Endothelial cell of umbilical vein (primary cell): ENCODE data around the gene TMEM87B. TPM values are rescaled to one million over a fixed set of nuclear protein-coding genes. Genes with fewer than 3 reads are reported as not detected.

Experiments used
- BruUV-seq: library from RNA; stranded (reverse); fragments of 400-500 nt; replicated peaks from 2 replicates; lab custom pipeline; 2021; lab: Mats Ljungman, UMichigan
- CTCF ChIA-PET: fragments of 300-600, 350-600 bp; sonication (Branson Sonifier 250); formaldehyde crosslinking; loops from one replicate; lab custom pipeline; 2021; ENCODE audit warnings: antibody characterized with exemption, inconsistent platforms; lab: Charles Lee
- POLR2A ChIA-PET: fragments of 300-600, 350-600 bp; sonication (Branson Sonifier 250); formaldehyde crosslinking; loops from one replicate; lab custom pipeline; 2021; ENCODE audit warnings: antibody characterized with exemption, inconsistent platforms; lab: Charles Lee
- DNase-seq: peaks from one replicate; pipeline ENCODE4 v3.0.0-alpha.2; 2011; ENCODE audit warnings: low read depth, low spot score
- FAIRE-seq: peaks from 2 replicates; lab custom pipeline; 2011; peaks lifted over from hg19 to GRCh38; lab: Jason Lieb, UNC
- H2AFZ ChIP-seq: 2 replicates; pipeline ENCODE4 v1.6.0; 2012; ENCODE audit warnings: low read depth, low read length, control low read depth, inconsistent platforms
- H3K27ac ChIP-seq: 2 replicates; pipeline ENCODE4 v1.5.1; 2011; ENCODE audit warnings: low read depth, mild to moderate bottlenecking, control low read depth, low read length, moderate library complexity; ENCODE audit not compliant: insufficient read depth
- H3K27me3 ChIP-seq, 2 experiments: 2 replicates each; pipeline versions ENCODE4 v1.6.0 to v1.6.1; 2011; ENCODE audit warnings: low read length in 2 of 2, mixed read lengths in 1 of 2; ENCODE audit not compliant: control insufficient read depth in 2 of 2, insufficient read depth in 2 of 2
- H3K36me3 ChIP-seq, 2 experiments: 2 replicates in 1 of 2; 3 replicates in 1 of 2; pipeline ENCODE4 v1.5.1; 2011; ENCODE audit warnings: low read length in 2 of 2, mild to moderate bottlenecking in 1 of 2, moderate library complexity in 1 of 2; ENCODE audit not compliant: control insufficient read depth in 2 of 2, insufficient read depth in 2 of 2; ENCODE audit errors: extremely low read depth in 1 of 2
- H3K4me1 ChIP-seq: 3 replicates; pipeline ENCODE4 v1.5.1; 2011; ENCODE audit warnings: mild to moderate bottlenecking, low read length; ENCODE audit not compliant: control insufficient read depth, insufficient read depth; ENCODE audit errors: extremely low read depth
- H3K4me2 ChIP-seq: 2 replicates; pipeline ENCODE4 v1.6.1; 2011; ENCODE audit warnings: low read length, control low read depth, mixed read lengths; ENCODE audit not compliant: insufficient read depth
- H3K4me3 ChIP-seq, 3 experiments: fragments of 200-600 bp in 1 of 3; sonication (generic), shearing (Covaris generic) in 1 of 3; replicated peaks in 1 of 3; 2 replicates each; pipeline ENCODE4 v1.5.1; 2011 to 2016; ENCODE audit warnings: control low read depth in 3 of 3, low read length in 3 of 3, mild to moderate bottlenecking in 2 of 3, inconsistent platforms in 1 of 3, low read depth in 1 of 3, moderate library complexity in 1 of 3; ENCODE audit not compliant: insufficient read depth in 1 of 3
- H3K79me2 ChIP-seq: 2 replicates; pipeline ENCODE4 v1.6.0; 2012; ENCODE audit warnings: low read length, inconsistent platforms; ENCODE audit not compliant: control insufficient read depth, insufficient read depth
- H3K9ac ChIP-seq: replicated peaks from 2 replicates; pipeline ENCODE3; 2011; ENCODE audit warnings: low read length, control low read depth; ENCODE audit not compliant: insufficient read depth; ENCODE audit errors: extremely low read depth
- H3K9me1 ChIP-seq: replicated peaks from 3 replicates; pipeline ENCODE4 v1.6.0; 2011; ENCODE audit warnings: mild to moderate bottlenecking, low read length; ENCODE audit not compliant: control insufficient read depth, insufficient read depth; ENCODE audit errors: extremely low read depth
- H3K9me3 ChIP-seq: replicated peaks from 2 replicates; pipeline ENCODE4 v1.5.1; 2012; ENCODE audit warnings: low read length, inconsistent platforms; ENCODE audit not compliant: control insufficient read depth, insufficient read depth
- H4K20me1 ChIP-seq: replicated peaks from 2 replicates; pipeline ENCODE3; 2011; ENCODE audit warnings: mild to moderate bottlenecking, low read length; ENCODE audit not compliant: control insufficient read depth, insufficient read depth; ENCODE audit errors: extremely low read depth
- CTCF ChIP-seq, 2 donors: IDR thresholded peaks; 1 replicate in 1 of 2; 2 replicates in 1 of 2; pipeline ENCODE4 v1.5.1; 2011; ENCODE audit warnings: low read length in 2 of 2, mild to moderate bottlenecking in 2 of 2, moderate library complexity in 2 of 2, control low read depth in 1 of 2, inconsistent platforms in 1 of 2, low read depth in 1 of 2; ENCODE audit not compliant: insufficient read depth in 1 of 2; ENCODE audit errors: extremely low read depth in 1 of 2
- EZH2 ChIP-seq: IDR thresholded peaks from 2 replicates; pipeline ENCODE4 v1.6.1; 2012; ENCODE audit warnings: borderline replicate concordance, low read depth, mild to moderate bottlenecking, moderate library complexity, low read length, inconsistent platforms; ENCODE audit not compliant: severe bottlenecking
- FOS ChIP-seq: IDR thresholded peaks from 2 replicates; pipeline ENCODE4 v1.6.1; 2011; ENCODE audit warnings: mild to moderate bottlenecking, low read length, moderate library complexity, borderline replicate concordance; ENCODE audit not compliant: insufficient read depth
- GATA2 ChIP-seq: IDR thresholded peaks from 2 replicates; pipeline ENCODE4 v1.7.0; 2011; ENCODE audit warnings: low read depth, mild to moderate bottlenecking, moderate library complexity, mixed read lengths, low read length; ENCODE audit not compliant: insufficient read length, insufficient read depth
- JUN ChIP-seq: IDR thresholded peaks from 2 replicates; pipeline ENCODE4 v1.6.1; 2011; ENCODE audit warnings: borderline replicate concordance, low read depth; ENCODE audit not compliant: insufficient read length, insufficient read depth
- MYC ChIP-seq: IDR thresholded peaks from one replicate; pipeline ENCODE4 v1.6.1; 2011; ENCODE audit warnings: mild to moderate bottlenecking, low read depth, low read length
- POLR2A ChIP-seq: IDR thresholded peaks from 2 replicates; pipeline ENCODE4 v1.6.1; 2012; ENCODE audit warnings: low read depth, mild to moderate bottlenecking, control low read depth, low read length
- POLR2AphosphoS5 ChIP-seq: IDR thresholded peaks from 2 replicates; pipeline ENCODE4 v1.6.1; 2012; ENCODE audit warnings: low read depth, mild to moderate bottlenecking, control low read depth, low read length, moderate library complexity; ENCODE audit not compliant: insufficient read depth
- dilution Hi-C: fragments of 300-500 bp; cut with MboI; formaldehyde crosslinking; loops from one replicate; pipeline ENCODE4 v1.15.0; 2019; ENCODE audit warnings: low sequenced_read_pairs; ENCODE audit not compliant: extremely low pct_ligation_motif_present
- intact Hi-C: fragments of 100-400 bp; cut with micrococcal nuclease; formaldehyde crosslinking; loops from one replicate; pipeline ENCODE4 v1.10.0; 2022
- polyA plus RNA-seq, 4 experiments: library from polyadenylated mRNA; depleted of rRNA in 3 of 4; stranded (reverse) in 3 of 4; unstranded in 1 of 4; fragments of >200 nt; gene quantifications; 2 replicates each; pipeline versions ENCODE4 v1.2.1 to v1.2.3, GENCODE V29; 2011 to 2012; ENCODE audit warnings: missing spikeins in 1 of 4
- total RNA-seq: library from RNA; stranded (reverse); gene quantifications from 2 replicates; pipeline ENCODE4 v1.2.3, GENCODE V29; 2021
- TF ChIP-seq, protein P1 (sequence below): IDR thresholded peaks from 2 replicates; pipeline ENCODE4 v1.6.1; 2011; ENCODE audit not compliant: insufficient read depth, insufficient read length

TMEM87B gene
- total and polyA plus RNA-seq, 2 donors (not counting 3 experiments of a cell fraction or from before 2014, with no cell fraction given): 17.6 to 21.5 TPM

DNA sequence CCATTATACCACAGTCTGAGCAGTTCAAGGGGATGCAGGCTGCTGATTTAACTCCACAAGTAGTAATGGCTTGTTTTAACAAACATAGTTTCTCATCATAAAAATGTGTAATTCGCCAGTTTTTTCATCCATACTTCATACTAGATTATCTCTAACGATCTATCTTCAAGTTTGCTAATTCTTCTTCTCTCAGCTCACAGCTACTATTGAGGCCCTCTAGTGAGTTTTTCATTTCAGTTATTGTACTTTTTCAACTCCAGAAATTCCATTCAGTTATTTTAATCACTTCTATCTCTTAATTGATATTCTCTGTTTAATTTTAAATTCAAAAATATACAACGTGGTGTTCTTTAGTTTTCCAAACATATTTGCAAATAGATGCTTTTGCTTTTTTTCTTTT is 20.1 kb upstream of the TMEM87B start:
- Histone ChIP-seq H3K4me3 (no peak overlapping the region), H3K27me3 (no peaks in the 10 kb centered on the region), H3K4me1 (peaks cover 30% of the 10 kb centered on the region), H3K9ac (no peak overlapping the region), H3K27ac (no peak overlapping the region), H3K36me3 (no peaks in the 10 kb centered on the region), H2AFZ (no peak overlapping the region), H3K79me2 (no peaks in the 10 kb centered on the region), H4K20me1 (no peaks in the 10 kb centered on the region), H3K4me2 (no peak overlapping the region), H3K9me3 (no peaks in the 10 kb centered on the region), H3K9me1 (no peaks in the 10 kb centered on the region)
- intact Hi-C loops: no loop called here
- no peak for FAIRE-seq
- no peak for DNase-seq
- CTCF ChIA-PET: no interaction called here
- no TSS peak for BruUV-seq
- TF ChIP-seq EZH2 (no peak), MYC (no peak), POLR2A (no peak), FOS (no peak), CTCF (IDR thresholded peaks at IDR 0.05; ENCODE audit: extremely low read depth in 1 of 2, insufficient read depth in 1 of 2, low read depth in 1 of 2, low read length in 2 of 2) (no peak), GATA2 (no peak), POLR2AphosphoS5 (no peak), JUN (no peak)
- TF ChIP-seq, protein P1, sequence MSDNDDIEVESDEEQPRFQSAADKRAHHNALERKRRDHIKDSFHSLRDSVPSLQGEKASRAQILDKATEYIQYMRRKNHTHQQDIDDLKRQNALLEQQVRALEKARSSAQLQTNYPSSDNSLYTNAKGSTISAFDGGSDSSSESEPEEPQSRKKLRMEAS: no peak
- dilution Hi-C loops: no loop called here
- POLR2A ChIA-PET: no interaction called here
